GM12891 (cell line): ENCODE measurements around the gene SPAAR.
A peak's percentile ranks its signal among the peaks of the same experiment; 100 is the strongest.

Source experiments
- PAX5 ChIP-seq: IDR thresholded peaks from 2 replicates; pipeline ENCODE4 v1.6.1; 2011; ENCODE audit warnings: low read length, moderate library complexity, mild to moderate bottlenecking; ENCODE audit not compliant: insufficient read depth, severe bottlenecking
- POLR2A ChIP-seq: IDR thresholded peaks from 2 replicates; pipeline ENCODE4 v1.6.1; 2011; ENCODE audit warnings: low read depth, low read length, control low read depth
- POLR2AphosphoS5 ChIP-seq: IDR thresholded peaks from 2 replicates; pipeline ENCODE4 v1.6.1; 2011; ENCODE audit warnings: low read depth, low read length, control low read depth
- SPI1 ChIP-seq: IDR thresholded peaks from 2 replicates; pipeline ENCODE4 v1.6.1; 2011; ENCODE audit warnings: low read depth, low read length, control low read depth
- TAF1 ChIP-seq: IDR thresholded peaks from 2 replicates; pipeline ENCODE4 v1.6.1; 2011; ENCODE audit warnings: low read depth, low read length, control low read depth

DNA sequence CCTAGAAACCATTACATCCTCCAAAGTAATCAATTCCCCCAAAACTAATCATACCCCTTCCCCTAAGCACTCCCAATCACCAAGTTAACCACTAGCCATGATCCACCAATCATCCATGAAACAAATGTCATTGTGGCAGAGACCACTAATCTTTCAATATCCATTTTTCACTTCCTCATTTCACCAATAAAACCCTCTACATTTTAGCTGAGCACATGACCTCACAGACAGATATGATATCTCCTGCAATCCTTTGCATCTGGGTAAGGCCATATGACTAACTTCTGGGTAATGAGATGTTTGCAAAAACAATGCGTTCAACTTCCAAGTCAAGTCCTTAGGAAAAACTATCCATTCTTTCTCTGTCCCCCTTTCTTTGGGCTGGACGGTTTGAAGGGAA is 27.9 kb downstream of the SPAAR start:
- TF ChIP-seq POLR2A (no peak), TAF1 (no peak), POLR2AphosphoS5 (no peak), PAX5 (no peak), SPI1 (peak; percentile 93)
